Liver (tissue), 9 donors: ENCODE results near the gene TRIM33. TPM values are rescaled to one million over a fixed set of nuclear protein-coding genes. Genes with fewer than 3 reads are reported as not detected.

ENCODE experiments used
- DNase-seq: peaks from one replicate; pipeline ENCODE4 v3.0.0-alpha.2; 2017; ENCODE audit warnings: low spot score
- H3K27ac ChIP-seq, 2 donors: one replicate each; pipeline ENCODE4 v1.7.0; 2013; ENCODE audit warnings: inconsistent platforms in 2 of 2, low read length in 2 of 2, control low read depth in 1 of 2, low read depth in 1 of 2, mild to moderate bottlenecking in 1 of 2
- H3K27me3 ChIP-seq, 4 donors: one replicate each; pipeline versions ENCODE4 v1.6.1 to v1.7.0; 2013; ENCODE audit warnings: low read length in 3 of 4, inconsistent platforms in 1 of 4, mild to moderate bottlenecking in 1 of 4, moderate library complexity in 1 of 4; ENCODE audit not compliant: control insufficient read depth in 4 of 4, insufficient read depth in 4 of 4
- H3K36me3 ChIP-seq, 4 donors: one replicate each; pipeline versions ENCODE4 v1.6.1 to v1.7.0; 2013; ENCODE audit warnings: low read length in 3 of 4, mild to moderate bottlenecking in 3 of 4, low read depth in 1 of 4, moderate library complexity in 1 of 4; ENCODE audit not compliant: control insufficient read depth in 4 of 4, insufficient read depth in 3 of 4
- H3K4me1 ChIP-seq, 4 donors: one replicate each; pipeline versions ENCODE4 v1.6.1 to v1.7.0; 2013; ENCODE audit warnings: low read length in 3 of 4, mild to moderate bottlenecking in 3 of 4, moderate library complexity in 1 of 4; ENCODE audit not compliant: control insufficient read depth in 4 of 4, insufficient read depth in 4 of 4
- H3K4me3 ChIP-seq, 3 donors: one replicate each; pipeline versions ENCODE4 v1.6.1 to v1.7.0; 2013; ENCODE audit warnings: low read length in 3 of 3, control low read depth in 1 of 3, low read depth in 1 of 3, mild to moderate bottlenecking in 1 of 3
- H3K9ac ChIP-seq, 2 donors: one replicate each; pipeline ENCODE4 v1.7.0; 2013; ENCODE audit warnings: low read length in 2 of 2, mild to moderate bottlenecking in 2 of 2, moderate library complexity in 2 of 2, control low read depth in 1 of 2, low read depth in 1 of 2
- H3K9me3 ChIP-seq, 4 donors: one replicate each; pipeline versions ENCODE4 v1.6.1 to v1.7.0; 2013; ENCODE audit warnings: low read length in 3 of 4; ENCODE audit not compliant: control insufficient read depth in 4 of 4
- EGR1 ChIP-seq, 2 donors: IDR thresholded peaks; 2 replicates each; pipeline ENCODE4 v1.6.1; 2016 to 2018; ENCODE audit warnings: antibody characterized with exemption in 2 of 2, low read depth in 2 of 2
- FOXA1 ChIP-seq: IDR thresholded peaks from 2 replicates; pipeline ENCODE4 v1.6.1; 2016; ENCODE audit warnings: antibody characterized with exemption
- FOXA2 ChIP-seq: IDR thresholded peaks from 2 replicates; pipeline ENCODE4 v1.6.1; 2016; ENCODE audit warnings: antibody characterized with exemption
- GABPA ChIP-seq, 2 donors: IDR thresholded peaks in 1 of 2; conservative IDR thresholded peaks in 1 of 2; 2 replicates each; pipeline ENCODE4 v1.6.1; 2016; ENCODE audit warnings: antibody characterized with exemption in 2 of 2, mild to moderate bottlenecking in 1 of 2, moderate library complexity in 1 of 2
- HNF4A ChIP-seq, 2 donors: conservative IDR thresholded peaks; 2 replicates each; pipeline ENCODE4 v1.6.1; 2016; ENCODE audit warnings: antibody characterized with exemption in 2 of 2, mild to moderate bottlenecking in 2 of 2
- HNF4G ChIP-seq: IDR thresholded peaks from 2 replicates; pipeline ENCODE4 v1.6.1; 2016; ENCODE audit warnings: antibody characterized with exemption
- JUND ChIP-seq, 2 donors: IDR thresholded peaks; 2 replicates each; pipeline ENCODE4 v1.6.1; 2016; ENCODE audit warnings: antibody characterized with exemption in 2 of 2
- NR2F2 ChIP-seq: IDR thresholded peaks from 2 replicates; pipeline ENCODE4 v1.6.1; 2016; ENCODE audit warnings: antibody characterized with exemption
- RAD21 ChIP-seq, 2 donors: IDR thresholded peaks; 2 replicates each; pipeline ENCODE4 v1.6.1; 2016; ENCODE audit warnings: antibody characterized with exemption in 2 of 2, mild to moderate bottlenecking in 2 of 2
- RXRA ChIP-seq, 2 donors: IDR thresholded peaks; 2 replicates each; pipeline ENCODE4 v1.6.1; 2017 to 2018; ENCODE audit warnings: antibody characterized with exemption in 2 of 2, mild to moderate bottlenecking in 1 of 2
- TAF1 ChIP-seq: conservative IDR thresholded peaks from 2 replicates; pipeline ENCODE4 v1.6.1; 2016; ENCODE audit warnings: antibody characterized with exemption, mild to moderate bottlenecking
- YY1 ChIP-seq: IDR thresholded peaks from 2 replicates; pipeline ENCODE4 v1.6.1; 2016; ENCODE audit warnings: antibody characterized with exemption, mild to moderate bottlenecking
- WGBS: extraction: QIAGEN DNeasy Blood & Tissue Kit; methylation state at CpG from one replicate; pipeline ENCODE4 v1.1.7; 2013; 5-methylcytosine and 5-hydroxymethylcytosine counted together
- polyA plus RNA-seq, 2 donors: library from polyadenylated mRNA; stranded (reverse) in 1 of 2; unstranded in 1 of 2; fragments of 200-250 nt in 1 of 2; fragments of >200 nt in 1 of 2; fragmentation: Nextera tagmentation in 1 of 2; extraction: Ambion mirVana in 1 of 2; gene quantifications; one replicate each; pipeline versions ENCODE4 v1.2.1 to v1.2.3, GENCODE V29; 2013 to 2015
- total RNA-seq, 2 donors: library from RNA; depleted of rRNA; stranded (reverse); fragments of >200 nt; gene quantifications; one replicate each; pipeline ENCODE4 v1.2.3, GENCODE V29; 2014
- TF ChIP-seq, protein P1 (sequence below): IDR thresholded peaks from 2 replicates; pipeline ENCODE4 v1.6.1; 2016; ENCODE audit warnings: antibody characterized with exemption
- TF ChIP-seq, protein P2 (sequence below): IDR thresholded peaks from 2 replicates; pipeline ENCODE4 v1.6.1; 2016; ENCODE audit warnings: antibody characterized with exemption, mild to moderate bottlenecking
- TF ChIP-seq, protein P3 (sequence below): fragments of 150-350 bp; IDR thresholded peaks from 2 replicates; pipeline ENCODE4 v1.5.1; 2017; ENCODE audit warnings: improper control_type of control experiment, low read depth, low read length; ENCODE audit not compliant: missing input control
- TF ChIP-seq, protein P4 (sequence below): IDR thresholded peaks from 2 replicates; pipeline ENCODE4 v1.6.1; 2016; ENCODE audit warnings: antibody characterized with exemption
- TF ChIP-seq, protein P5 (sequence below): IDR thresholded peaks from 2 replicates; pipeline ENCODE4 v1.6.1; 2016; ENCODE audit warnings: antibody characterized with exemption
- donor health status: healthy.
- donor health status: healthy.
- donor health status: healthy.
- donor health status: healthy.
- donor health status: healthy.

Gene TRIM33
- total and polyA plus RNA-seq, 4 donors, result 4.5 to 30.5 (median 16.6) TPM

DNA sequence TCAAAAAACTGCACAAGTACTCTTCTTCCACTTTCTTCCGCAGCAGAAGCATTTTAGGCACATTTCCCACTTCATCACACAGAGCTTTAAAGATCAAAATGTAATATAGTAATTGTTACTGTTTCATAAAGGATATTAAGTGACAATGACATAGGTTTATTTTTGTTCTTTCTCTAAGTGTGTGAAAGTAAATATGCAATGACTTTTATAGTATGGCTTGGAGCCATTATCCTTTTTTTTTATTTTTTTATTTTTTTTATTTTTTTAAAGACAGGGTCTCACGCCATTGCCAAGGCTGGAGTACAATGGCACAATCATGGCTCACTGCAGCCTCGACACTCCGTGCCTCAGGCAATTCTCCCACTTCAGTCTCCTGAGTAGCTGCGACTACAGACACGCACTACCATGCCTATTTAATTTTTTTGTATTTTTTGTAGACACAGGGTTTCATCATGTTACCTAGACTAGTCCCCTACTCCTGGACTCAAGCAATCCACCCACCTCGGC lies 7.0 kb downstream of the TRIM33 start:
- Histone ChIP-seq H3K27ac (no peak overlapping the region), H3K9ac (no peak overlapping the region), H3K4me1 (peaks cover 3 to 20% (median 6%) of the 10 kb centered on the region in 4 donors), H3K27me3 (no peaks in the 10 kb centered on the region), H3K36me3 (peaks cover 0 to 3% (median 0%) of the 10 kb centered on the region in 4 donors), H3K4me3 (no peak overlapping the region), H3K9me3 (no peaks in the 10 kb centered on the region)
- 95% methylated on average over 7 of the region's 7 CpGs for WGBS
- DNase-seq, result no peak
- no peak for TF ChIP-seq TAF1
- no peak for TF ChIP-seq GABPA (IDR thresholded peaks at IDR 0.05 in 1 of 2, conservative IDR thresholded peaks at IDR 0.05 in 1 of 2)
- TF ChIP-seq EGR1 (IDR thresholded peaks at IDR 0.05; ENCODE audit: low read depth in 2 of 2), result no peak
- TF ChIP-seq, protein P1, sequence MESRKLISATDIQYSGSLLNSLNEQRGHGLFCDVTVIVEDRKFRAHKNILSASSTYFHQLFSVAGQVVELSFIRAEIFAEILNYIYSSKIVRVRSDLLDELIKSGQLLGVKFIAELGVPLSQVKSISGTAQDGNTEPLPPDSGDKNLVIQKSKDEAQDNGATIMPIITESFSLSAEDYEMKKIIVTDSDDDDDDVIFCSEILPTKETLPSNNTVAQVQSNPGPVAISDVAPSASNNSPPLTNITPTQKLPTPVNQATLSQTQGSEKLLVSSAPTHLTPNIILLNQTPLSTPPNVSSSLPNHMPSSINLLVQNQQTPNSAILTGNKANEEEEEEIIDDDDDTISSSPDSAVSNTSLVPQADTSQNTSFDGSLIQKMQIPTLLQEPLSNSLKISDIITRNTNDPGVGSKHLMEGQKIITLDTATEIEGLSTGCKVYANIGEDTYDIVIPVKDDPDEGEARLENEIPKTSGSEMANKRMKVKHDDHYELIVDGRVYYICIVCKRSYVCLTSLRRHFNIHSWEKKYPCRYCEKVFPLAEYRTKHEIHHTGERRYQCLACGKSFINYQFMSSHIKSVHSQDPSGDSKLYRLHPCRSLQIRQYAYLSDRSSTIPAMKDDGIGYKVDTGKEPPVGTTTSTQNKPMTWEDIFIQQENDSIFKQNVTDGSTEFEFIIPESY, result no peak
- TF ChIP-seq FOXA1, result no peak
- no peak for TF ChIP-seq NR2F2
- TF ChIP-seq, protein P2, sequence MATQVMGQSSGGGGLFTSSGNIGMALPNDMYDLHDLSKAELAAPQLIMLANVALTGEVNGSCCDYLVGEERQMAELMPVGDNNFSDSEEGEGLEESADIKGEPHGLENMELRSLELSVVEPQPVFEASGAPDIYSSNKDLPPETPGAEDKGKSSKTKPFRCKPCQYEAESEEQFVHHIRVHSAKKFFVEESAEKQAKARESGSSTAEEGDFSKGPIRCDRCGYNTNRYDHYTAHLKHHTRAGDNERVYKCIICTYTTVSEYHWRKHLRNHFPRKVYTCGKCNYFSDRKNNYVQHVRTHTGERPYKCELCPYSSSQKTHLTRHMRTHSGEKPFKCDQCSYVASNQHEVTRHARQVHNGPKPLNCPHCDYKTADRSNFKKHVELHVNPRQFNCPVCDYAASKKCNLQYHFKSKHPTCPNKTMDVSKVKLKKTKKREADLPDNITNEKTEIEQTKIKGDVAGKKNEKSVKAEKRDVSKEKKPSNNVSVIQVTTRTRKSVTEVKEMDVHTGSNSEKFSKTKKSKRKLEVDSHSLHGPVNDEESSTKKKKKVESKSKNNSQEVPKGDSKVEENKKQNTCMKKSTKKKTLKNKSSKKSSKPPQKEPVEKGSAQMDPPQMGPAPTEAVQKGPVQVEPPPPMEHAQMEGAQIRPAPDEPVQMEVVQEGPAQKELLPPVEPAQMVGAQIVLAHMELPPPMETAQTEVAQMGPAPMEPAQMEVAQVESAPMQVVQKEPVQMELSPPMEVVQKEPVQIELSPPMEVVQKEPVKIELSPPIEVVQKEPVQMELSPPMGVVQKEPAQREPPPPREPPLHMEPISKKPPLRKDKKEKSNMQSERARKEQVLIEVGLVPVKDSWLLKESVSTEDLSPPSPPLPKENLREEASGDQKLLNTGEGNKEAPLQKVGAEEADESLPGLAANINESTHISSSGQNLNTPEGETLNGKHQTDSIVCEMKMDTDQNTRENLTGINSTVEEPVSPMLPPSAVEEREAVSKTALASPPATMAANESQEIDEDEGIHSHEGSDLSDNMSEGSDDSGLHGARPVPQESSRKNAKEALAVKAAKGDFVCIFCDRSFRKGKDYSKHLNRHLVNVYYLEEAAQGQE, result no peak
- no peak for TF ChIP-seq JUND (IDR thresholded peaks at IDR 0.05)
- TF ChIP-seq FOXA2, result no peak
- TF ChIP-seq, protein P3, sequence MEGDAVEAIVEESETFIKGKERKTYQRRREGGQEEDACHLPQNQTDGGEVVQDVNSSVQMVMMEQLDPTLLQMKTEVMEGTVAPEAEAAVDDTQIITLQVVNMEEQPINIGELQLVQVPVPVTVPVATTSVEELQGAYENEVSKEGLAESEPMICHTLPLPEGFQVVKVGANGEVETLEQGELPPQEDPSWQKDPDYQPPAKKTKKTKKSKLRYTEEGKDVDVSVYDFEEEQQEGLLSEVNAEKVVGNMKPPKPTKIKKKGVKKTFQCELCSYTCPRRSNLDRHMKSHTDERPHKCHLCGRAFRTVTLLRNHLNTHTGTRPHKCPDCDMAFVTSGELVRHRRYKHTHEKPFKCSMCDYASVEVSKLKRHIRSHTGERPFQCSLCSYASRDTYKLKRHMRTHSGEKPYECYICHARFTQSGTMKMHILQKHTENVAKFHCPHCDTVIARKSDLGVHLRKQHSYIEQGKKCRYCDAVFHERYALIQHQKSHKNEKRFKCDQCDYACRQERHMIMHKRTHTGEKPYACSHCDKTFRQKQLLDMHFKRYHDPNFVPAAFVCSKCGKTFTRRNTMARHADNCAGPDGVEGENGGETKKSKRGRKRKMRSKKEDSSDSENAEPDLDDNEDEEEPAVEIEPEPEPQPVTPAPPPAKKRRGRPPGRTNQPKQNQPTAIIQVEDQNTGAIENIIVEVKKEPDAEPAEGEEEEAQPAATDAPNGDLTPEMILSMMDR, result no peak
- TF ChIP-seq, protein P4, sequence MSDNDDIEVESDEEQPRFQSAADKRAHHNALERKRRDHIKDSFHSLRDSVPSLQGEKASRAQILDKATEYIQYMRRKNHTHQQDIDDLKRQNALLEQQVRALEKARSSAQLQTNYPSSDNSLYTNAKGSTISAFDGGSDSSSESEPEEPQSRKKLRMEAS, result no peak
- TF ChIP-seq HNF4G, result no peak
- TF ChIP-seq YY1, result no peak

DNA sequence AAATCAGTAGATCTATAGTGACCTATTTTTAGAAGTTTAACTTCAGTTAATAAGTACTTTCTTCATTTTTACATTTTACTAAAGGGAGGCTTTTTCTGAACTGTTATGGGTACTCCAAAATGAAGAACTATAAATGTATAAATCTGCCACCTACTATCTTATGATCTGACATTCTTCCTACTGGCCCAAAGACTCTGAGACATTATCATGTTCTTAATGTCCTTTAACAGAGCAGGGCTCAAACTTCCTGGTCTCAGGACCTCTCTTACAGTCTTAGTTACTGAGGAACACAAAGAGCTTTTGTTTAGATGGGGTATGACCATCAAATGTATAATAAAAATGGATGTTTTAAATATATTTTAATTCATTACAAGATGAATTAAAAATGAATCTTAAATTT lies 8.9 kb downstream of the TRIM33 start:
- Histone ChIP-seq H3K27ac (no peak overlapping the region), H3K4me3 (no peak overlapping the region), H3K9ac (no peak overlapping the region), H3K9me3 (no peaks in the 10 kb centered on the region), H3K27me3 (no peaks in the 10 kb centered on the region), H3K4me1 (peaks cover 0 to 4% (median 3%) of the 10 kb centered on the region in 4 donors), H3K36me3 (peaks cover 0 to 3% (median 0%) of the 10 kb centered on the region in 4 donors)
- TF ChIP-seq EGR1 (IDR thresholded peaks at IDR 0.05; ENCODE audit: low read depth in 2 of 2), result no peak
- TF ChIP-seq YY1, result no peak
- no peak for TF ChIP-seq HNF4A (conservative IDR thresholded peaks at IDR 0.05)
- TF ChIP-seq RAD21 (IDR thresholded peaks at IDR 0.05), result no peak
- TF ChIP-seq, protein P2, result no peak
- TF ChIP-seq TAF1, result no peak
- no peak for TF ChIP-seq GABPA (IDR thresholded peaks at IDR 0.05 in 1 of 2, conservative IDR thresholded peaks at IDR 0.05 in 1 of 2)
- TF ChIP-seq JUND (IDR thresholded peaks at IDR 0.05), result no peak
- no peak for TF ChIP-seq RXRA (IDR thresholded peaks at IDR 0.05)
- TF ChIP-seq, protein P1, result no peak
- TF ChIP-seq, protein P5, sequence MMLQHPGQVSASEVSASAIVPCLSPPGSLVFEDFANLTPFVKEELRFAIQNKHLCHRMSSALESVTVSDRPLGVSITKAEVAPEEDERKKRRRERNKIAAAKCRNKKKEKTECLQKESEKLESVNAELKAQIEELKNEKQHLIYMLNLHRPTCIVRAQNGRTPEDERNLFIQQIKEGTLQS, result no peak
- TF ChIP-seq FOXA2, result no peak
- TF ChIP-seq, protein P4, result no peak
- no peak for TF ChIP-seq NR2F2
- DNase-seq, result no peak
